Heart left ventricle (tissue), 13 donors: ENCODE measurements around the gene KCNK17.

Source experiments
- CTCF ChIP-seq, 12 donors: fragments of 200-600 bp; sonication (generic) in 4 of 12; IDR thresholded peaks; one replicate each; pipeline versions ENCODE4 v1.5.0 to v1.8.0; 2018 to 2022; ENCODE audit warnings: antibody characterized with exemption in 12 of 12, mild to moderate bottlenecking in 5 of 12
- POLR2A ChIP-seq, 2 donors: fragments of 450-650 bp; IDR thresholded peaks; one replicate each; pipeline ENCODE4 v1.6.1; 2017; ENCODE audit warnings: antibody characterized with exemption in 2 of 2, mild to moderate bottlenecking in 2 of 2, moderate library complexity in 2 of 2
- donor health status: ischemic (EF 13 %, LVEDD 7.1; RV severe dilation, severe dysfunction).
- donor health status: DM: no; HTN: yes; CAD: no.
- donor health status: DM: no; HTN: no; CAD: no.
- donor health status: ischemic (EF 25% LVEDD 6.9; RV normal size, moderate dysfunction).
- donor health status: ischemic (EF 25% LVEDD 5.7; RV mildly dilated, moderate dysfunction).
- donor health status: ischemic (EF 35%, LVEDD 5.7; RV mildly dilated, moderate dysfunction).
- donor health status: nonischemic (EF 11% LVEDD 7.7; RV severe dilation, severe dysfunction).
- donor health status: DM: yes; HTN: yes; CAD: no.
- donor health status: PGD.
- donor health status: ischemic (EF 29% LVEDD 5.4; RV normal size, mild dysfunction).
- donor health status: nonischemic (EF 23%, LVEDD 6.1; RV moderate dilation, normal function).

GRCh38 chr6:39342692-39343395, 28.6 kb upstream of the KCNK17 start:
- no peak for TF ChIP-seq CTCF (IDR thresholded peaks at IDR 0.05)
- no peak for TF ChIP-seq POLR2A (IDR thresholded peaks at IDR 0.05)
